ENCODE measurements around the gene PNCK. TPM values are rescaled to one million over a fixed set of nuclear protein-coding genes. Genes with fewer than 3 reads are reported as not detected.

The PNCK gene
- total and polyA plus RNA-seq, 2 experiments from 2014 or later = 3.5 to 11.9 TPM

GRCh38 chrX:153667956-153668396 lies 5.6 kb downstream of the PNCK start:
- Histone ChIP-seq H3K36me3 (ENCODE audit: insufficient read depth) (no peaks in the 10 kb centered on the region), H3K4me1 (ENCODE audit: insufficient read depth) (no peaks in the 10 kb centered on the region), H3K79me2 (replicated peaks; ENCODE audit: insufficient read depth) (no peaks in the 10 kb centered on the region), H3K27me3 (ENCODE audit: insufficient read depth) (no peaks in the 10 kb centered on the region), H3K27ac (ENCODE audit: low read depth) (no peak overlapping the region), H2AFZ (no peak overlapping the region), H3K4me2 (no peak overlapping the region), H3K4me3 (no peak overlapping the region), H3F3A (replicated peaks; ENCODE audit: low read depth) (no peaks in the 10 kb centered on the region), H3K9me2 (ENCODE audit: insufficient read depth) (no peaks in the 10 kb centered on the region), H4K20me1 (replicated peaks; ENCODE audit: insufficient read depth) (no peaks in the 10 kb centered on the region)
- Mint-ChIP-seq H3K36me3 (ENCODE audit: low read depth) (no peaks in the 10 kb centered on the region; the same call in 1 of the 3 replicates), H3K27me3 (ENCODE audit: insufficient read depth, low read depth, poor library complexity) (peaks cover 5% of the 10 kb centered on the region), H3K4me1 (peaks cover 6% of the 10 kb centered on the region; the same call in 2 of the 3 replicates), H3K4me3 (peak overlapping the region; percentile 76), H3K27ac (no peak overlapping the region), H3K9me3 (no peaks in the 10 kb centered on the region)
- ATAC-seq = peak; percentile 78
- TF ChIP-seq CTCF (conservative IDR thresholded peaks at IDR 0.05; ENCODE audit: low read depth in 2 of 2) (peak; percentile 58 to 78), EZH2 (IDR thresholded peaks at IDR 0.05; ENCODE audit: low read depth, unreplicated experiment) (no peak)
- DNase-seq (ENCODE audit: low spot score) = peak; percentile 85

GRCh38 chrX:153667281-153667955 lies 6.2 kb downstream of the PNCK start:
- no peak overlapping the region for H3K27ac Mint-ChIP-seq
- H3K4me3 ChIP-seq = no peak overlapping the region

More at GRCh38 chrX:153667281-153667955, 6.2 kb downstream of the PNCK start:
- no peaks in the 10 kb centered on the region for H3K36me3 ChIP-seq (ENCODE audit: insufficient read depth)
- no peaks in the 10 kb centered on the region for H3F3A ChIP-seq (replicated peaks; ENCODE audit: low read depth)
- H3K9me3 Mint-ChIP-seq = no peaks in the 10 kb centered on the region
- no peak overlapping the region for H2AFZ ChIP-seq
- no peak overlapping the region for H3K4me2 ChIP-seq
- ATAC-seq (no peak; the same call in 2 of the 3 replicates), DNase-seq (ENCODE audit: low spot score) (no peak)
- no peak overlapping the region for H3K27ac ChIP-seq (ENCODE audit: low read depth)
- peaks cover 3% of the 10 kb centered on the region for H3K27me3 Mint-ChIP-seq (ENCODE audit: insufficient read depth, low read depth, poor library complexity)
- no peaks in the 10 kb centered on the region for H4K20me1 ChIP-seq (replicated peaks; ENCODE audit: insufficient read depth)
- no peaks in the 10 kb centered on the region for H3K79me2 ChIP-seq (replicated peaks; ENCODE audit: insufficient read depth)
- H3K9me2 ChIP-seq (ENCODE audit: insufficient read depth) = no peaks in the 10 kb centered on the region
- H3K36me3 Mint-ChIP-seq (ENCODE audit: low read depth) = no peaks in the 10 kb centered on the region; the same call in 1 of the 3 replicates
- H3K4me1 ChIP-seq (ENCODE audit: insufficient read depth) = no peaks in the 10 kb centered on the region
- peak overlapping the region; percentile 76 for H3K4me3 Mint-ChIP-seq
- TF ChIP-seq REST (IDR thresholded peaks at IDR 0.05; ENCODE audit: unreplicated experiment) (no peak), STAT1 (IDR thresholded peaks at IDR 0.05; ENCODE audit: unreplicated experiment) (no peak), ZNF462 (CRISPR knock-in tag; IDR thresholded peaks at IDR 0.05) (no peak), EZH2 (IDR thresholded peaks at IDR 0.05; ENCODE audit: low read depth, unreplicated experiment) (no peak)
- no peaks in the 10 kb centered on the region for H3K27me3 ChIP-seq (ENCODE audit: insufficient read depth)
- peaks cover 2% of the 10 kb centered on the region; the same call in 1 of the 3 replicates for H3K4me1 Mint-ChIP-seq

Data from GM23338 (cell line).